Measurements from ENCODE around the gene LRFN2. TPM values are rescaled to one million over a fixed set of nuclear protein-coding genes. Genes with fewer than 3 reads are reported as not detected.

LRFN2 gene
- total and polyA plus RNA-seq, 2 of the 8 experiments (the other 6 are each of a cell fraction or from before 2014, with no cell fraction given): 2.3 TPM

GRCh38 chr6:40425192-40425919 is 161.8 kb downstream of the LRFN2 start:
- Histone ChIP-seq H3K27ac (ENCODE audit: low read depth, low read length) (no peak overlapping the region), H4K20me1 (replicated peaks in 1 of 2; ENCODE audit: control insufficient read depth in 1 of 2, insufficient read depth in 2 of 2, low read length in 2 of 2) (no peaks in the 10 kb centered on the region), H3K4me2 (ENCODE audit: insufficient read depth in 1 of 2, low read depth in 2 of 2, low read length in 2 of 2) (no peak overlapping the region), H2BK12ac (ENCODE audit: low read depth, low read length) (no peak overlapping the region; the same call in 1 of the 2 replicates), H3K36me3 (ENCODE audit: control insufficient read depth in 2 of 4, insufficient read depth in 4 of 4, low read length in 3 of 4) (no peaks in the 10 kb centered on the region), H3K14ac (ENCODE audit: insufficient read length) (no peak overlapping the region), H3K56ac (replicated peaks; ENCODE audit: insufficient read length, low read depth, low read length) (no peak overlapping the region), H3K4me3 (ENCODE audit: extremely low read depth in 1 of 4, insufficient read depth in 2 of 4, low read depth in 3 of 4, low read length in 4 of 4) (no peak overlapping the region), H4K5ac (ENCODE audit: insufficient read length, low read depth, low read length) (no peak overlapping the region), H2BK15ac (ENCODE audit: low read length) (no peak overlapping the region), H3K23ac (ENCODE audit: insufficient read length) (no peak overlapping the region), H4K91ac (replicated peaks; ENCODE audit: insufficient read length, low read length) (no peak overlapping the region), H4K8ac (ENCODE audit: extremely low read depth, insufficient read depth, low read length) (no peak overlapping the region; the same call in 1 of the 2 replicates), H3K23me2 (ENCODE audit: low read depth, low read length) (no peaks in the 10 kb centered on the region), H2AFZ (ENCODE audit: low read length) (no peak overlapping the region), H3K79me1 (ENCODE audit: low read depth, low read length) (no peaks in the 10 kb centered on the region), H3K4ac (replicated peaks; ENCODE audit: insufficient read length, low read depth, low read length) (peak overlapping the region; percentile 46), H2BK120ac (replicated peaks; ENCODE audit: low read depth, low read length) (no peak overlapping the region), H3K9me3 (ENCODE audit: insufficient read depth in 2 of 2, low read depth in 1 of 2, low read length in 1 of 2) (no peaks in the 10 kb centered on the region), H3K4me1 (replicated peaks in 1 of 4; ENCODE audit: control insufficient read depth in 3 of 4, insufficient read depth in 4 of 4, low read length in 3 of 4) (peaks cover 5 to 9% (median 6%) of the 10 kb centered on the region in 4 experiments; a peak in 6 of 7 replicates), H3K18ac (ENCODE audit: extremely low read depth, low read length) (0 out of 2 replicates have a peak overlapping the region, but pooled peaks have one; percentile 7), H2BK20ac (ENCODE audit: low read length) (no peak overlapping the region), H2BK5ac (ENCODE audit: low read depth, low read length) (no peak overlapping the region), H3K9ac (replicated peaks in 1 of 4; ENCODE audit: extremely low read depth in 1 of 4, low read depth in 3 of 4, low read length in 3 of 4) (no peak overlapping the region), H3K79me2 (ENCODE audit: control insufficient read depth in 1 of 2, insufficient read depth in 2 of 2, low read length in 2 of 2) (no peaks in the 10 kb centered on the region), H2AK5ac (ENCODE audit: low read depth, low read length) (no peak overlapping the region), H3K27me3 (replicated peaks in 1 of 4; ENCODE audit: control insufficient read depth in 3 of 4, extremely low read depth in 1 of 4, insufficient read depth in 3 of 4, low read length in 3 of 4) (no peaks in the 10 kb centered on the region)
- ChIA-PET POLR2A (ENCODE audit: partially characterized antibody) (interaction anchor here (1.4 kb wide), 1 partner anchor 9 kb away, joined by 4 read pairs; no protein-coding TSS in a partner anchor), CTCF (ENCODE audit: partially characterized antibody) (interaction anchor here (0.7 kb wide), 1 partner anchor 424 kb away, joined by 3 read pairs; no protein-coding TSS in a partner anchor)
- WGBS, 2 experiments (ENCODE audit: extremely low coverage in 1 of 2, insufficient coverage in 1 of 2, insufficient read length in 1 of 2, insufficient replicate concordance in 2 of 2, low coverage in 1 of 2, low lambda C conversion rate in 2 of 2, missing lambda C conversion rate in 1 of 2): 90% methylated on average over 4 of the region's 4 CpGs; no CpG with 5 or more reads in 1 of the 2 experiments
- TF ChIP-seq NANOG (IDR thresholded peaks at IDR 0.05; ENCODE audit: insufficient read depth, low read depth, low read length, poor library complexity, severe bottlenecking) (no peak), MAFK (IDR thresholded peaks at IDR 0.05; ENCODE audit: low read depth, low read length) (no peak), SP1 (IDR thresholded peaks at IDR 0.05; ENCODE audit: low read depth, low read length) (no peak), KDM1A (IDR thresholded peaks at IDR 0.05; ENCODE audit: borderline replicate concordance, low read length) (no peak), SIN3A (conservative IDR thresholded peaks at IDR 0.05 in 1 of 2, IDR thresholded peaks at IDR 0.05 in 1 of 2; ENCODE audit: low read depth in 1 of 2, low read length in 2 of 2) (no peak), BRCA1 (IDR thresholded peaks at IDR 0.05; ENCODE audit: low read depth, low read length) (no peak), KDM5A (IDR thresholded peaks at IDR 0.05; ENCODE audit: low read length) (no peak), ATF2 (IDR thresholded peaks at IDR 0.05; ENCODE audit: low read length) (no peak)
- FAIRE-seq: no peak
- no peak for DNase-seq (ENCODE audit: low read depth in 1 of 2, low spot score in 2 of 2)

Data from H1 (cell line).